Endothelial cell of hepatic sinusoid (primary cell): ENCODE results near the gene SNN.

Source experiments
- in situ Hi-C: cut with HindIII; loops from 2 replicates; pipeline ENCODE4 v1.10.0; 2017; ENCODE audit warnings: low sequenced_read_pairs

Gene SNN

GRCh38 chr16:11666103-11667055 lies 1.9 kb upstream of the SNN start:
- in situ Hi-C loops: no loop called here

- in situ Hi-C loops: no loop called here
Measured at GRCh38 chr16:11667221-11667823, 933 bp upstream of the SNN start.

GRCh38 chr16:11668623-11669379 lies 546 bp downstream of the SNN start:
- in situ Hi-C loops: no loop called here

DNA sequence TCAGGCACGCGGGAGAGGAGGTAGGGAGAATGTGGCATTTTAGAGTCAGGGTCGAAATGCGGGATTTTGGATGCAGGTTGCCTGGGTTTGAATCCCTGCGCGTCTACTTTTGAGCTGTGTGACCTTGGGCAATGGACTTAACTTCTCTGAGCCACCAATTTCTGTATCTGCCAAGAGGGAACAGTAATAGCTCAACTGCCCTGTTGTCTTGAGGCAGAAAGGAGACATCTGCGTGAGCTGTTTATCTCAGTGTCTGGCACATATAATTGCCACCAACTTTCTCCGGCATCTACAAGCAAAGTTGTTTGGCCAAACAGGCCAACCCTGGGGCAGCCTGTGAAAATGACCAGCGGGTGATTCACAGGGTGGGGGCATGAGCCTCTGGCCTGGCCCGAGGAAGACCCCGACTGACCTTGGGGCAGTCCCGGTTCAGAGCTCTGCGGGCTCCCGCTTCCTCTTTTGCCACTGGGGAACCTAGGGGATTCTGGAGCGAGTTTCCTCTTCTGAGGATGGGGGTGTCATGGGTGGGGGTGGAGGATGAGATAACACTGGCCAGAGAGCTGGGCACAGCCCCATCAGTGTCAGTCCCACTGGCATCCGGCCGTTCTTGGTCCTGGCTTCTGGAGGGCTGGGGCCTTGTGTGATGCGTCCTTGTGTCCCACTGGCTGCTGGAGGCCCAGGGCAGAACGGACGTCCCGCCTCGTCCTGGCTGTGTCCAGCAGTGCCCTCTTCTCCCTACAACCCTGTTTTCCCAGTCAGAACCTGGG lies 1.3 kb downstream of the SNN start:
- in situ Hi-C loops: loop anchor here (5.0 kb wide), 1 partner anchor 67 kb away; no protein-coding TSS in a partner anchor

DNA sequence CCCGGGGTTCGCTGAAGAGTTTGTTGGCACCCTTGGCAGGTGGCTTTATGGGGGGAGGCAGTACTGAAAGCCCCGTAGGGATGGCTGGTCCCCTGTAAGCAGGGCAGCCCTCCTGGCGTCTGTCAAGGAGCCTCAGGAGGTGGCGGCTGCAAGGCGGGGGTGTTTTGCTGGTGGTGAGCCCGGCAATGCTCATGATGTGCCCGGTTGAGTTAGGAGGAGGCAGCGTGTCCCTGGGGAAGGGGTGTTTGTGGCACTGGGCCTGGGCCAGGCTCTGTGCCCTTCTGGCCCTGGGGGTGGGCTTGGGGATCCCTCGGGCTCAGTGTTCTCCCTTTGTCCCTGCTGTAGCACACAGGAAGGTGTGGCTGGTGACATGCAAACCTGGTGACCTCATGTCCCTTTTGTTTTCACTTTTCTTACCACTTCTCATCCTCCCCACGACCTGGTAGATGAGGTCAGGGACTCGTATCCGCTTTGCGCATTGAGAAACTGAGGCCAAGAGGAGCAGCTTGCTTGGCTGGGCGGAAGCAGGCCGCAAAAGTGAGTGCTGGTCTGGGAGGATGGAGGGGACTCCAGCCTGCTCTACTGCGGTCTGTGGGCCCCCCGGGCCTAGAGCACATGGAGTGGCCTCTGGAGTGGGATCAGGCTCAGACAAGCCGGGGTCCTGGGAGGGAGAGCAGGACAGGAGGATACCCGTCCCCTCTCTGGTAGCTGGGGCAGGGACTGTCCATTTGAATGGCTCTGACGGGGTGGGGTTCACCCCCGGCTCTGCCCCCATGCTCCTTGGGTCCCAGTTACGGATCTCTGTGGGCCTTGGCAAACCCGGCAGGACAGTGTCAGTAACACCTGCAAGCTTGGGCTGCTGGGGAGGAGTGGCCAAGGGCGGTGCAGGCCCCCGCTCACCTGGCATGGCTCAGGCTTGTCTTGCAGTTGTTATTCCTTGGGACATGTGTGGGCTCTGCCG lies 2.2 kb downstream of the SNN start:
- in situ Hi-C loops: loop anchor here (5.0 kb wide), 1 partner anchor 68 kb away; no protein-coding TSS in a partner anchor

GRCh38 chr16:11671271-11671670 lies 3.0 kb downstream of the SNN start:
- in situ Hi-C loops: loop anchor here (5.0 kb wide), 1 partner anchor 69 kb away; no protein-coding TSS in a partner anchor

DNA sequence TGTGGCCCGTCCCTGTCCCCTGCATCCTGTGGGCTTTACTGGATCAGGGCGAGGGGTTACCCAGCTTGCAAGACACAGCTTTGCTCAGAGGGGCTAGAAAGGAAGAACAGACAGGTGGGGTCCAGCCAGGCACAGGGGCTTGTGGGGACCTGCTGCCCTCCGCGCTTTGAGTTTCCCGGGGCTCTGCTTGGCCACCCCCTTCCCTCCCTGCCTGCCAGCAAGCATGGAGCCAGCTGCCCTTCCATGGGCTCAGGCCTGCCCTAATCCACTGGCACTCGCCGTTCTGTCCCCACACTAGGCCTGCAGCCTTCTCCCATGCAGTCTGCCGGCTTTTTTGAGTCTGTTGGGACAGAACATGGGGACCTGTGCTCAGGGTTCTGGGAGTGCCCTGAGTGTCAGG lies 3.4 kb downstream of the SNN start:
- in situ Hi-C loops: loop anchor here (5.0 kb wide), 1 partner anchor 69 kb away; no protein-coding TSS in a partner anchor

DNA sequence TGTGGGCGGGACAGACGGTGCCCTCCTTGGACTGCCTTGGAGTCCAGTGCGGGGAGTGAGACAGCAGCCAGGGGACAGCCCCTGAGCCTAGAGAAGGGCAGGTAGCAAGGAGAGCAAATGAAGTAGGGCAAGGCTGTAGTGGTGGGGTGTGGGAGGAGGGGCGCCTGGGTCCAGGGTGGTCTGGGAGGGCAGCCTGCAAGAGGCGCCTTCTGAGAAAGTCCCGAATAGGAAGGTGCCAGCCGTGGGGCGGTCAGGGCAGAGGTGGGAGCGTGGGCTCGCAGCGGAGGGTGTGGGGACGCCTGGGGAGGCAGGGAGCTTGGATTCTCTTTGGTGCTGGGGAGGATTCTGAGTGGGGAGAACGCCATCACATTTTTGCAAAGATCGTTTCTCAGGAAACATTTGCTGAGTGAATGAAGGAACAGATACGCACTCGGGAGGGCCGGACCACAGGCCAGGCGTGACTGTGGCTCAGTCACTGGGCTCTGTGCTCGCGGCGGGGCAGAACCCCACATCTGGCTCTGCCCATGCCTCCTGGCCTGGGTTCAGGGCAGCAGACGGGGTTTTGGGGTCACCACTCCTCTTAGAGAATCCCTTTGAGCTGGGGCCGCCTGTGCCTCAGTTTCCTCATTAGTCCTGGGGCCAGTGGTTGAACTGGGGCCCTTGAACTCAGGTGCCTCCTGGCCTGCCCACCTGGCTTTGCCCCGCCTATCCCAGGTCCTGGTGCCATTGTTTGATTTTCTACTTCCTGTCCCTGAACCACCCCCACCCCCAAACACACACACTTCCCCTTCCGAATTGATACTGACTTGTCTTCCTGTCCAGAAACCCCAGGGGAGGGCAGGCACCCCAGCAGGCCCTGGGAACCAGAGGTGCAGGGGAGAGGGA lies 4.2 kb downstream of the SNN start:
- in situ Hi-C loops: loop anchor here (5.0 kb wide), 1 partner anchor 70 kb away; no protein-coding TSS in a partner anchor

DNA sequence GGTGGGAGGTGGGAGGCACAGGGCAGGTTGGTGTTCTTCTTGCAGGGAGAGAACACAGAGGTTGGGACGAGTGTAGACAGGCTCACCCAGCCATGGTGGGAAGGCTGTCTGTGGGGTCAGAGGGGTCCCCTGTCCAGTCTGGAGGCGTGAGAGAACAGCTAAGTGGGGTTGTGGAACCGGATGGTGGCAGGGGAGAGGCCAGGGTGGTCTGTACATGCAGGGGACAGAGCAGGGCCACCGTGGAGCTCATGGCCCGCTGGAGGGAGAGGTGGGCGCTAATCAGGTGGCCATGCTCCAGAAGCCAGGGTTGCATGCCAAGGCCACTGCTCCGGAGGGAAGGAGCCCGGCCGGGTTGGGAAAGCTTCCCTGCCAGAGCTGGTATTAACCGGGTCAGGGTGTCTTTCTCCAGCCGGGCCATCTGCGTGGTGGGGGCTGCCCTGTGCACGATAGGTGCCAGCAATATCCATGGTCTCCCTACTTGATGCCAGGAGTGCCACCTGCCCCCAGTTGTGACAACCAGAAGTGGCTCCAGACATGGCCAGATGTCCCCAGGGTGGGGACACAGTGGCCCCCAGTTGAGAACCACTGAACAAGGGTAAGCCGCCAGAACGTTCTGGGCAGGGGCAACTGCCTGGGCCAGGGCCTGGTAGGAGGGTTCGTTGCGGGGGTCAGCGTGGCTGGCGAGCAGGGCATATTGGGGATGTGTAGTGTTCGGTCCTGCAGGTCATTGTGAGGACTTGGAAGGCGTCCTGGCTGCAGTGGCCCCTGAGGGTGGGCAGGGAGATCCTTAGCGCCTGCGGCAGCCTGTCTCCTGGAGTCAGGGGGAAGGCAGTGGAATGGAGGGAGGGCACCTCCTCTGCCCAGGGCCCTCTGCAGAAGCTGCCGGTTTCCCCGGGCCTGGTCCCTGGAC lies 5.1 kb downstream of the SNN start:
- in situ Hi-C loops: loop anchor here (5.0 kb wide), 1 partner anchor 71 kb away; no protein-coding TSS in a partner anchor

DNA sequence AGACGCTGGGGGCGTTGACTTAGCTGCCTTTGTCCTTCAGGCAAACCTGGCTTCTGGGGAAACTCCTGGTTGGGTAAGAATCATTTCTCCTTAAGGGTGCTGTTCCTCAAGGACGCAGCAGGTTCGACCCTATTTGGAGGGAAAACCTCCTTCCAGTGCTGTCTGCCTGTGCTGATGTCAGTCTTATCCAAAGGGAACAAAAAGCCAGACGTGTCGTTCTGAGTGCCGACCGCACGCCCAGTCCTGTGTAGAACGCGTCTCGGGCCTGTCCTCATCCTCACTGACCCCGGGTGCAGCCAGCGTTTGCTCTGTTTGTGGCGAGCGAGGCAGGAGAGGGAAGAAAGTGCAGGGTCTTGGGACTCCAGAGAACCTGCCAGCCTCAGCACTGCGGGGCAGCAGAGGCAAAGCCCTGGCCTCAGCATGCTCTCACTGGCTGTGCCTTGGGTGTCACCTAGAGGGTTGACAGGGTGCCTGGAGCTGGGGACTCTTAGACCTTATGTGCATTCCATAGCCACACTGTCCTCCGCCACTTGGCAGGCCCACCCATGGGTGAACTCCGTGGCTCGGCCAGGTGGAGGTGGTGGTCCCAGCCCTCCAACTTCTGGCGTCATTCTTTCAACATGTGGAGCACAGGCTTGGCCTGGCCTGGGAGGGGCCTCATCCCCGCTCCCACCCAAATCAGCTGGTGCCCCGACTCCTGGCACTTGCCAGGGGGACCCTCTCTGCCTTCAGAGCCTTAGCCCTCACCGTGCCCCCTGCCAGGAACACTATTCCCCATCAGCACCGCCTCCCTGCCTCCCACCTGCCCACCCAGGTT lies 6.0 kb downstream of the SNN start:
- in situ Hi-C loops: loop anchor here (5.0 kb wide), 1 partner anchor 72 kb away; no protein-coding TSS in a partner anchor

- in situ Hi-C loops: loop anchor here (5.0 to 25.0 kb wide), 2 partner anchors 73 to 263 kb away; no protein-coding TSS in a partner anchor
Measured at GRCh38 chr16:11674818-11675560, 6.7 kb downstream of the SNN start.

GRCh38 chr16:11675561-11676511 lies 7.6 kb downstream of the SNN start:
- in situ Hi-C loops: loop anchor here (25.0 kb wide), 1 partner anchor 264 kb away; no protein-coding TSS in a partner anchor

GRCh38 chr16:11676799-11677198 lies 8.5 kb downstream of the SNN start:
- in situ Hi-C loops: loop anchor here (25.0 kb wide), 1 partner anchor 264 kb away; no protein-coding TSS in a partner anchor

DNA sequence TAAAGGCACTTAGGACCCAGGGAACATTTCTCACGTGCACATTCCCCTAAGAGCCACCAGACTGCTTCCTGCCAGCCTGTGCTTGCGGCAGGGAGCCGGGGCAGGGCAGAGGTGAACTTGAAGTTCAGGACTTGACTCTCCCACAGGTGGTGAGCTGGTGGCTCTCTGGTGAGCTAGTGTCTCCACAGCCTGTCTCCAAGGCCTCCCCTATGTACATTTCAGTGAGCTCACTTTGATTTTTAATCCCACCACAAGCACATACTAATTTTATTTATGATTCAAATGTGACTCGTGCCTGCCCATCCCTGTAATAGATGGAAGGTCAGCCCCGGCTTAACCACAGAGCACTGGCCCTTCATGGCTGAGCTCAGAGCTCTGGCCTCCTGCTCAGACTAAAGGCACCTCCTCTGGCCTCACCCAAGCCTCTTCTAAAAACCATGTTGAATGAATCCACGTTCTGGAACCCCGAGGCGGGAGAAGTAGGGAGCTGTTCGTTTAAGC lies 9.2 kb downstream of the SNN start:
- in situ Hi-C loops: loop anchor here (25.0 kb wide), 1 partner anchor 265 kb away; no protein-coding TSS in a partner anchor
